ENCODE measurements around the gene RPL4.
"Not testable (repeated sequence)": the region's sequence is repeated elsewhere in the genome, so short reads cannot be mapped to it uniquely, and the experiment has no call there.

Gene RPL4

GRCh38 chr15:66504563-66505429 lies at the start of gene RPL4, which contains the start of gene ZWILCH:
TSS of gene RPL4 (minus strand) at chr15:66504855. CDS start at chr15:66504790, 65 bp downstream.
TSS of gene ZWILCH (plus strand) at chr15:66505326. CDS start at chr15:66505339, 13 bp downstream.
- H3K27ac Mint-ChIP-seq = peak within 1 kb of the TSS; percentile 94
- peaks cover 47% of the 10 kb centered on the region for H3K4me1 Mint-ChIP-seq (ENCODE audit: low read depth)
- peaks cover 63% of the 10 kb centered on the region for H3K36me3 Mint-ChIP-seq (ENCODE audit: low read depth)
- no peaks in the 10 kb centered on the region for H3K27me3 Mint-ChIP-seq
- intact Hi-C loops (cut with micrococcal nuclease) = loop anchor here (1.0 to 2.0 kb wide), 2 partner anchors 7 to 118 kb away; partner anchors contain the start of genes MAP2K1 and SNAPC5
- H3K4me3 Mint-ChIP-seq = peak within 1 kb of the TSS; percentile 98
- no peaks in the 10 kb centered on the region for H3K9me3 Mint-ChIP-seq

GRCh38 chr15:66545255-66545654 lies 40.6 kb upstream of the RPL4 start:
- Mint-ChIP-seq H3K27me3 (no peaks in the 10 kb centered on the region), H3K27ac (no peak overlapping the region), H3K36me3 (ENCODE audit: low read depth) (peaks cover 11% of the 10 kb centered on the region), H3K4me3 (no peak overlapping the region), H3K9me3 (no peaks in the 10 kb centered on the region), H3K4me1 (ENCODE audit: low read depth) (no peaks in the 10 kb centered on the region)
- intact Hi-C loops (cut with micrococcal nuclease) = no loop called here

DNA sequence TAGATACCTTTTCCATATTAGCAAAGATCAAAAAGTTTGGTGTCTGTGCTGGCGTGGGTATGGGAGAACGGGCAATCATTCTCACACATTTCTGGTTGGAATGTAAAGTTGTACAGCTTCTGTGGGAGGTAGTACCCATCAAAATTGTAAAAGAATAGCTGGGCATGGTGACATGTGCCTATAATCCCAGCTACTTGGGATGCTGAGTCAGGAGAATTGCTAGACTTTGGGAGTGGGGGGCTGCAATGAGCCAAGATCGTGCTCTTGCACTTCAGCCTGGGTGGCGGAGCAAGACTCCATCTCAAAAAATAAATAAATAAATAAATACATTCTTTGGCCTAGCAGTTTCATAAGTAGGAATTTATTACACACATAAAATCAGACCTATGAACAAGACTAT lies 38.2 kb upstream of the RPL4 start:
- H3K4me3 Mint-ChIP-seq = no peak overlapping the region
- H3K27me3 Mint-ChIP-seq = no peaks in the 10 kb centered on the region
- H3K27ac Mint-ChIP-seq = no peak overlapping the region
- intact Hi-C loops (cut with micrococcal nuclease) = no loop called here
- H3K9me3 Mint-ChIP-seq = no peaks in the 10 kb centered on the region
- peaks cover 10% of the 10 kb centered on the region for H3K4me1 Mint-ChIP-seq (ENCODE audit: low read depth)
- peaks cover 22% of the 10 kb centered on the region for H3K36me3 Mint-ChIP-seq (ENCODE audit: low read depth)

- Mint-ChIP-seq H3K4me3 (no peak overlapping the region), H3K27me3 (no peaks in the 10 kb centered on the region), H3K4me1 (ENCODE audit: low read depth) (peaks cover 13% of the 10 kb centered on the region), H3K27ac (no peak overlapping the region), H3K36me3 (ENCODE audit: low read depth) (peaks cover 23% of the 10 kb centered on the region), H3K9me3 (no peaks in the 10 kb centered on the region)
- intact Hi-C loops (cut with micrococcal nuclease) = no loop called here
These were observed 30.4 kb upstream of the RPL4 start for GRCh38 chr15:66535056-66535455.

- Mint-ChIP-seq H3K9me3 (no peaks in the 10 kb centered on the region), H3K4me1 (ENCODE audit: low read depth) (peaks cover 17% of the 10 kb centered on the region), H3K27ac (peak overlapping the region; percentile 18), H3K27me3 (no peaks in the 10 kb centered on the region), H3K36me3 (ENCODE audit: low read depth) (peaks cover 41% of the 10 kb centered on the region), H3K4me3 (peak overlapping the region; percentile 15)
- intact Hi-C loops (cut with micrococcal nuclease) = no loop called here
These were observed 20.2 kb upstream of the RPL4 start for GRCh38 chr15:66524838-66525237.

DNA sequence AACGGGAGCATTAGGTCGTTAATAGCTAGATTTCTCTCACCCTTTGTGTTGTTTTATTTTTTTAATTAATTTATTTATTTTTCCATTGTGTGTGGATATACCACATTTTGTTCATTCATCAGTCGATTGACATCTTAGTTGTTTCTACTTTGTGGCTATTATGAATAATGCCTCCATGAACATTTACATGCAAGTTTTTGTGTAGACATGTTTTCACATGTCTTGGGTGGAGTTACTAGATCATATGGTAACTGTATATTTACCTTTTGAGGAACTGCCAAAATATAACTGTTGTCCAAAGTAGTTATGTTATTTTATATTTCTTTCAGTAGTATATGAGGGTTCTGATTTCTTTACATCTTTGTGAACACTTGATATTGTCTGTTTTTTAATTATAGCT lies 19.3 kb upstream of the RPL4 start:
- peaks cover 34% of the 10 kb centered on the region for H3K36me3 Mint-ChIP-seq (ENCODE audit: low read depth)
- H3K4me3 Mint-ChIP-seq = no peak overlapping the region
- intact Hi-C loops (cut with micrococcal nuclease) = no loop called here
- H3K9me3 Mint-ChIP-seq = no peaks in the 10 kb centered on the region
- peaks cover 17% of the 10 kb centered on the region for H3K4me1 Mint-ChIP-seq (ENCODE audit: low read depth)
- H3K27me3 Mint-ChIP-seq = no peaks in the 10 kb centered on the region
- H3K27ac Mint-ChIP-seq = no peak overlapping the region

GRCh38 chr15:66515901-66516322 lies 11.3 kb upstream of the RPL4 start:
- H3K36me3 Mint-ChIP-seq (ENCODE audit: low read depth) = peaks cover 45% of the 10 kb centered on the region
- no peaks in the 10 kb centered on the region for H3K27me3 Mint-ChIP-seq
- no peak overlapping the region for H3K4me3 Mint-ChIP-seq
- no peaks in the 10 kb centered on the region for H3K9me3 Mint-ChIP-seq
- no peak overlapping the region for H3K27ac Mint-ChIP-seq
- peaks cover 7% of the 10 kb centered on the region for H3K4me1 Mint-ChIP-seq (ENCODE audit: low read depth)
- intact Hi-C loops (cut with micrococcal nuclease) = no loop called here

DNA sequence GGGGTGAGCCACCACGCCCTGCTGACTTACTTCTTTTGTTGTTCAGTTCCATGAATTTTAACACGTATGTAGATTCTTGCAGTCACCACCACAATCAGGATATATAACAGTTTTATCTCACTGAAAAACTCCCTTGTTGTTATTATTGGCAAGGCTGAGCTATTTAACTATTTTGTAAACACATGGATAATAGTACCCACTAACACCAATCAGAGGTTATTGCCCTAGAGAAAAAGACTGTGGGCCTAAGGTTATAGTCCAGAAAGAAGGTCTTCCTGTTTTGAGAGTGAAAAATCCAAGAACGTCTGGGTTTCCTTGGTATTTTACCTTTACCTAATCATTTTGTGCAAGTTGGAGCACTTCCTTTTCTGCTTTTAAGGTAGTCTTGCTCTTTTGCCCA lies 9.9 kb upstream of the RPL4 start:
- Mint-ChIP-seq H3K4me3 (no peak overlapping the region), H3K27ac (no peak overlapping the region)

DNA sequence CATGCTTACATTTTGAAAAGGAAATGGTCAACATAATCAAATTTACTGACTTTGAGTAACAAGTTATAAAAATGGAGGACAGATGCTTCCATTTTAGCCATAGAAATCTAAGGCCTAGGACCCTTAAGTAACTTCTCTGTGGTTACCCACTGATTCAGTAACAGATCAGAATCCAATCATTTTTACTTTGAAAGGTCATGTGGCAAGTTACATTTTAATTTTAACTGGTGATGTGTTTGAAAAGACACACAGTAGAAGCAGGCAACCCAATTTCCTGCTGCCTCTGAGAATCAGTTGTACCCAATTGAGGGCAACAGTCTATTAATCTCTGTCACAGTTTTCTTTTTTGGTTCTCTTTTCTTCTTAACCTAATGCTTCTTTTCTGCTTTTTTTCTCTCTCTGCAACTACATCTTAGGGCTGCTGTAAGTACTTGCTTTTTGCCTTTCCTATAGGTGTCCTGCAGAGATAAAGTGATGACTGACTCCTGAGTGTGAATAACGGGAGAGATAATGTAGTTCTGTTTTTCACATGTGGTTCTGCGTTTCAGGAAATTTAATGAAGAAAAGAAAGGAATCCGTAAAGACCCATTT lies 3.7 kb upstream of the RPL4 start:
- H3K36me3 Mint-ChIP-seq (ENCODE audit: low read depth) = peaks cover 28% of the 10 kb centered on the region
- H3K4me3 Mint-ChIP-seq = no peak overlapping the region
- intact Hi-C loops (cut with micrococcal nuclease) = no loop called here
- H3K27ac Mint-ChIP-seq = no peak overlapping the region
- H3K4me1 Mint-ChIP-seq (ENCODE audit: low read depth) = peaks cover 21% of the 10 kb centered on the region
- H3K27me3 Mint-ChIP-seq = no peaks in the 10 kb centered on the region
- no peaks in the 10 kb centered on the region for H3K9me3 Mint-ChIP-seq

More for the DNA sequence above, 9.9 kb upstream of the RPL4 start:
- intact Hi-C loops (cut with micrococcal nuclease) = no loop called here
- H3K36me3 Mint-ChIP-seq (ENCODE audit: low read depth) = peaks cover 43% of the 10 kb centered on the region
- peaks cover 7% of the 10 kb centered on the region for H3K4me1 Mint-ChIP-seq (ENCODE audit: low read depth)
- H3K27me3 Mint-ChIP-seq = no peaks in the 10 kb centered on the region
- no peaks in the 10 kb centered on the region for H3K9me3 Mint-ChIP-seq

DNA sequence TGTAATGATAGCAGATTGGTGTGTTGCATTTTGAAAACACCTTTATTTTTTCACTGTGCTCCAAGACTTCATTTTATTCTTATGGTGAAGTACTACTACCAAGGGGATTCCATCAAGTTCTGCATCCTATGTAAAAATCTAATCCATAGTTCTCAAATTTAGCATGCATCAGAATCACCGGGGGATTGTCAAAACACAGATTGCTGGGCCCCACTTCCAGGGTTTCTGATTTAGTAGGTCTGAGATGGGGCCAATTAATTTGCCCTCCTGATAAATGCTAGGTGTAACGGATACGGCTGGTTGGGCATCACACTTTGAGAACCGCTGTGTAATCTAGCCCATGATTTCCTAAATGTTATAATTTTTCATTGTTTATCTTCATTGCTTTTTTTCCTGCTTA lies 1.2 kb upstream of the RPL4 start:
- Mint-ChIP-seq H3K27ac (peak overlapping the region; percentile 94), H3K4me3 (peak overlapping the region; percentile 98), H3K36me3 (ENCODE audit: low read depth) (peaks cover 53% of the 10 kb centered on the region), H3K4me1 (ENCODE audit: low read depth) (peaks cover 39% of the 10 kb centered on the region), H3K27me3 (no peaks in the 10 kb centered on the region), H3K9me3 (no peaks in the 10 kb centered on the region)
- intact Hi-C loops (cut with micrococcal nuclease) = loop anchor here (1.0 to 2.0 kb wide), 2 partner anchors 9 to 119 kb away; partner anchors contain the start of genes MAP2K1 and SNAPC5

- Mint-ChIP-seq H3K27me3 (no peaks in the 10 kb centered on the region), H3K4me1 (ENCODE audit: low read depth) (peaks cover 42% of the 10 kb centered on the region), H3K4me3 (peak overlapping the region; percentile 98), H3K27ac (peak overlapping the region; percentile 94), H3K9me3 (no peaks in the 10 kb centered on the region), H3K36me3 (ENCODE audit: low read depth) (peaks cover 57% of the 10 kb centered on the region)
- intact Hi-C loops (cut with micrococcal nuclease) = loop anchor here (1.0 to 2.0 kb wide), 2 partner anchors 8 to 119 kb away; partner anchors contain the start of genes MAP2K1 and SNAPC5
These were observed 766 bp upstream of the RPL4 start for GRCh38 chr15:66505430-66505811.

DNA sequence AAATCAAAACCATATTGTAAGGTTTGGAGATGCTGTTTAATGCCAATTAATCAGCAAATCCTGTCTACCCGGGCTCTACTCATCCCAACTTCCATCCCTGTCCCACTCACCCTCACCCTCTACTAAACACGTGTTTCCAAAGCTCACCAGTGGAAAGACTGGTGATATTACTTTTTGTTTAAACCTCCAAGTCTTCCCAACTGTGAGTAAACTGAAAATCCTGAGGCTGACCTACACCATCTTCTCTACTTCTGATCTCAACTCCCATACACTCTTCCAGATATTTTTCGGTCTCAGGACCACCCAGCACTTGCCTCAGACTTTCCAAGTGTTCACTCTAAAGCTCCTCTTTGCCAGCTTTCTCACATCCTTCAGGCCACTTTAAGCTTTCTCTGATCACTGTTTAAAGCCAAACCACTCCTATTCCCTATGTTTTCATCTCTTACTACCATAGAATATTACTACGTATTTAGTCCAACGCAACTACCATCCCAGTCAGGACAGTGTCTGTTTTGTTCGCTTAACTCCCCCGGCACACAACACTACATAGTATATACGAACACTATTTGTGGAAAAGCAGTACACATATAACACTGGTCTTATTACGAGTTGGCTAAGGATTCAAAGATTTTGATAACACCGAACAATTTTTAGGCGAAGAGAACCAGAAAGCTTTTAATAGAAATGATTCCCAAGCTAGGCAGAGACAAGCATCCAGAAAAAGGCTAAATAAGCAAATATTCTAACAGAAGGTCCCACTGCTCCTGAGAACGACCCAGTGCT lies 684 bp downstream of the RPL4 start:
- peak overlapping the region; percentile 94 for H3K27ac Mint-ChIP-seq
- intact Hi-C loops (cut with micrococcal nuclease) = loop anchor here (2.0 kb wide), 1 partner anchor 117 kb away; the partner anchor contains the start of gene MAP2K1
- H3K4me1 Mint-ChIP-seq (ENCODE audit: low read depth) = peaks cover 47% of the 10 kb centered on the region
- H3K9me3 Mint-ChIP-seq = no peaks in the 10 kb centered on the region
- no peaks in the 10 kb centered on the region for H3K27me3 Mint-ChIP-seq
- peak overlapping the region; percentile 98 for H3K4me3 Mint-ChIP-seq
- H3K36me3 Mint-ChIP-seq (ENCODE audit: low read depth) = peaks cover 67% of the 10 kb centered on the region

GRCh38 chr15:66503041-66503648 lies 1.5 kb downstream of the RPL4 start:
- H3K4me1 Mint-ChIP-seq (ENCODE audit: low read depth) = peaks cover 48% of the 10 kb centered on the region

More at GRCh38 chr15:66503041-66503648, 1.5 kb downstream of the RPL4 start:
- Mint-ChIP-seq H3K36me3 (ENCODE audit: low read depth) (peaks cover 72% of the 10 kb centered on the region), H3K27ac (peak overlapping the region; percentile 94), H3K4me3 (peak overlapping the region; percentile 98)
- intact Hi-C loops (cut with micrococcal nuclease); H3K9me3 Mint-ChIP-seq; H3K27me3 Mint-ChIP-seq: not testable (repeated sequence)

Measured in dendritic cell treated with granulocyte-macrophage colony-stimulating factor and Interleukin-4, amounts not matched to agents 40 ng/mL and 50 ng/mL, for 4 days (primary cell).